ENCODE measurements around the gene GLMP. TPM values are rescaled to one million over a fixed set of nuclear protein-coding genes. Genes with fewer than 3 reads are reported as not detected.
"Not testable (repeated sequence)": the region's sequence is repeated elsewhere in the genome, so short reads cannot be mapped to it uniquely, and the experiment has no call there.

The GLMP gene, protein sequence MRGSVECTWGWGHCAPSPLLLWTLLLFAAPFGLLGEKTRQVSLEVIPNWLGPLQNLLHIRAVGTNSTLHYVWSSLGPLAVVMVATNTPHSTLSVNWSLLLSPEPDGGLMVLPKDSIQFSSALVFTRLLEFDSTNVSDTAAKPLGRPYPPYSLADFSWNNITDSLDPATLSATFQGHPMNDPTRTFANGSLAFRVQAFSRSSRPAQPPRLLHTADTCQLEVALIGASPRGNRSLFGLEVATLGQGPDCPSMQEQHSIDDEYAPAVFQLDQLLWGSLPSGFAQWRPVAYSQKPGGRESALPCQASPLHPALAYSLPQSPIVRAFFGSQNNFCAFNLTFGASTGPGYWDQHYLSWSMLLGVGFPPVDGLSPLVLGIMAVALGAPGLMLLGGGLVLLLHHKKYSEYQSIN
- 67.5 TPM for polyA plus RNA-seq (2013, experiment 1 of 2)
- polyA plus RNA-seq (2013, experiment 2 of 2), result 64.4 TPM

DNA sequence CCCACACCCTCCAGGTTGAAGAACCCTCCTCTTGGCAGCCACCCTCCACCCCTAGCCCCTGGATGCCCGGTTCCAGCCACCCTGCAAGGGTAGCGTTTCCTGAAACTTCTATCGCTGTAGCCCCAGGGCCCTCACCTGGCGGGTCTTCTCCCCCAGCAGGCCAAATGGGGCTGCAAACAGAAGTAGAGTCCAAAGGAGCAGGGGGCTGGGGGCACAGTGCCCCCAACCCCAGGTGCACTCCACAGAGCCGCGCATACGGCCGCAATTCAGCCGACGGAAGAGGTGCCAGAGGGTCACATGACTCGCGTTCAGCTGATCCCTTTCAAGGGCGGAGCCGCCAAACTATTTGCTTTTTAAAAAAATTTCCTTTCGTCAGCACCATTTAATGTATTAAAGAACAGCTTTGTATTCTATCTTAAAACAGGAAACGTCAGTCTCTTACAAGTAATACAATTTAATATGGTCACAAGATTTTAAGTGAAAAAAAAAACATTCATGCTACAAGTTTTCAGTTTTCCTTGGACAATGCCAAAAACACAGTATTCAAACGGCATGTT is at the start of gene GLMP:
Gene GLMP, minus strand, starts transcription at position 289 of the 557 bp plus-strand sequence. Its CDS starts 34 bp downstream, at position 255.
- no peaks in the 10 kb centered on the region for H3K9me3 ChIP-seq (ENCODE audit: control insufficient read depth, low read length)
- peaks cover 8% of the 10 kb centered on the region for H3K4me1 ChIP-seq (ENCODE audit: control insufficient read depth, insufficient read depth, low read length, poor library complexity, severe bottlenecking)
- peak within 1 kb of the TSS; percentile 62 for H3K4me3 ChIP-seq (ENCODE audit: extremely low read depth, insufficient read depth, low read length, poor library complexity, severe bottlenecking)
- H3K27ac ChIP-seq (ENCODE audit: low read depth, low read length, severe bottlenecking), result no peak within 1 kb of the TSS
- 8 to 14% methylated on average over 11 to 14 of the region's 17 CpGs for WGBS, 2 experiments (ENCODE audit: insufficient coverage in 2 of 2)
- peaks cover 8% of the 10 kb centered on the region for H3K36me3 ChIP-seq (ENCODE audit: control insufficient read depth, insufficient read depth, low read length)

DNA sequence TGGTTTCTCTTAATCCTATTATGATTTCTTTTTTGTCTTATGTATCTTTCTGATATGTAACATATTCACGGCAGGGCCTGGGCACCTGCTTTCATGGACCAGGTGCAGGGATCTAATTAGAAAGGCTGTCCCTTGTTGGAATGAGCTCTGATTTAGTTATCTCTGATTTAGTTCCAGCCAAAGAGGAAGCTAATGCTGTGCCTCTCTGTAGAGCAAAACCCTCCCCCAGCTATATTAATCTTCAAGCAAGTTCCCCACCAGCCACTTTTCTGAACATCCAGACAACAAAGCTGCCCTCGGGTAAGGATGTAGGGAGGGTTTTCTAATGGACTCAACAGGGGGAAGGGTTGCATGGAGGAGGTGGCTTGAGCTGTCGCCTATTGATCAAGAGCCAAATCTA is 48.9 kb upstream of the GLMP start:
- 80% methylated on average over 1 of the region's 3 CpGs; no CpG with 5 or more reads in 1 of the 2 experiments for WGBS, 2 experiments (ENCODE audit: insufficient coverage in 2 of 2)
- Histone ChIP-seq H3K4me3 (ENCODE audit: extremely low read depth, insufficient read depth, low read length, poor library complexity, severe bottlenecking) (no peak overlapping the region), H3K27ac (ENCODE audit: low read depth, low read length, severe bottlenecking) (no peak overlapping the region), H3K4me1 (ENCODE audit: control insufficient read depth, insufficient read depth, low read length, poor library complexity, severe bottlenecking) (peaks cover 5% of the 10 kb centered on the region), H3K36me3 (ENCODE audit: control insufficient read depth, insufficient read depth, low read length) (no peaks in the 10 kb centered on the region), H3K9me3 (ENCODE audit: control insufficient read depth, low read length) (no peaks in the 10 kb centered on the region)

DNA sequence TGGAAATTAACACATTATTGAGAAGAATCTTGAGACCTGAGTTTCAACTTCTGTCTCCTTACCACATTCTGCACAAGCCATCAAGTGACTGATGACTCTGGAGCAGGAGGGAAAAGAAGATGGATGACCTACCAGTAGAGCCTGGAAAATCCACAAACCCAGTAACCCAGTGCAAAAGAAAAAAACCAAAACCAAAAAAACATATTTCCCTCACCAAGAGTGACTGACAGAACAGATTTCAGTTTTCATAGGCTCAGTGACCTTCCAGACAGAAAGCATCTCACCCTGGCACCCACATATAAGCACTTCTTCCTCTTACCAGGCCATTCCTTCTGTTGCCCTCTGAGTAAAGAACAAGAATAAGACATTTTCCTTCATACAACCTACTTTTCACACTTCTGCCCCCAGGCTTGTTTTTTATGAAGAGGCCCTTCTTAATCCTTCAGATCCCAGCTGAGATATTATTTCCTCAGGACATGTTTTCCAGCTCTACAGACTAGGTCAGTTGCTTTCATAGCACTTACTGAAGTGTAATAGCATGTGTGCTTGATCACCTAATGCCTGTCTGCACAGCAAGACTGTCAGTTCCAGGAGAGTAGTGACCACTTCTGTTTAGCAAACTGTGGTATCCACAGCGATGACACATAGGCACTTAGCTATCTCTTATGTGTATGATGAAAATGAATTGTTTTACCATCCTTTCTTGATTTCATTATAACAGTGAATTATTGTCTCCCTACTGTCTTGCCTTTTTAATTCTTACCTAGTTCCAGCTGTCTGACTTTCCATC is 46.9 kb upstream of the GLMP start:
- no CpG with 5 or more reads among the region's 1 CpG for WGBS, 2 experiments (ENCODE audit: insufficient coverage in 2 of 2)
- Histone ChIP-seq H3K27ac (ENCODE audit: low read depth, low read length, severe bottlenecking) (no peak overlapping the region), H3K4me1 (ENCODE audit: control insufficient read depth, insufficient read depth, low read length, poor library complexity, severe bottlenecking) (peaks cover 4% of the 10 kb centered on the region), H3K36me3 (ENCODE audit: control insufficient read depth, insufficient read depth, low read length) (no peaks in the 10 kb centered on the region), H3K4me3 (ENCODE audit: extremely low read depth, insufficient read depth, low read length, poor library complexity, severe bottlenecking) (no peak overlapping the region), H3K9me3 (ENCODE audit: control insufficient read depth, low read length) (no peaks in the 10 kb centered on the region)

DNA sequence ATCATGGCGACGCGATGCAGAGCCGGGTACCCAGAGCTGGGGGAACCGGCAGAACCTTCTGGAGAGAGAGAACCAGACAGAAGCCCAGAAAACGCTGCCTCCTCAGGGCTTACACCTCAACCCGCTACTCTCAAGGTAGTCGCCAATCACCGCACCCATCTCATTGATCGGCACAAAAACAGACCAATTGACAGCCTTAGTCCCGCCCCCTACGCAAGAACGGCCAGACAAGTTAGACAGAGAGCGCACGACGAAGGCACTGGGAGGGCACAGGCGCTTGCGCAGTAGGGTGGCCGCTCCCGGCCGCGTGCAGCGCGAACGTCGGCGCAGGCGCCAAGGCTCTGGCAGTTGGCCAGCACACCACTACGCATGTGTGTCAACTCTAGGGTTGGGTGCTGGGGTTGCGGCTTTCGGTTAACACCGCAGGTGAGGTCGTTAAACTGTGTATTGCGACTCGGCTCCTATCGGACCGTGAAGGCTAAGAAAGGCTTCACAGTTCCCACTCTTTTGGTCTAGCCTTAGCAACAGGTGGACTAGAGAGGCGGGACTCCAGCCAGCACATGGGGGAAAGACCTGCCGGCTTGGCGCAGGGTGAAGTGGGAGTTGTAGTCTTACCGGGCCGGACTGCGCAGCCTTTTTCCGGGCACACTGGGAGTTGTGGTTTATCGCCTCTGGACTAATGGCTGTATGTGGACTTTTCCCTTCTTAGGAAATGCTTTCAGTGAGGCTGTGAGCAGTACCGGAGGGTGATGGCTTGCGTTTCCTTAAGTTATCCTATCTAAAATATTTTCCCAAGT is 42.9 kb upstream of the GLMP start, which contains the start of the genes CCT3 and TSACC:
Gene CCT3, minus strand, starts transcription at position 113 of the 797 bp plus-strand sequence. Its CDS starts 108 bp downstream, at position 5.
Gene TSACC, plus strand, starts transcription at position 347 of the 797 bp plus-strand sequence. CDS start 1,232 bp downstream, outside the sequence.
- no peaks in the 10 kb centered on the region for H3K4me1 ChIP-seq (ENCODE audit: control insufficient read depth, insufficient read depth, low read length, poor library complexity, severe bottlenecking)
- peaks cover 36% of the 10 kb centered on the region for H3K36me3 ChIP-seq (ENCODE audit: control insufficient read depth, insufficient read depth, low read length)
- 0% methylated on average over 37 to 42 of the region's 47 CpGs for WGBS, 2 experiments (ENCODE audit: insufficient coverage in 2 of 2)
- peak within 1 kb of the TSS; percentile 97 for H3K4me3 ChIP-seq (ENCODE audit: extremely low read depth, insufficient read depth, low read length, poor library complexity, severe bottlenecking)
- no peaks in the 10 kb centered on the region for H3K9me3 ChIP-seq (ENCODE audit: control insufficient read depth, low read length)
- peak within 1 kb of the TSS; percentile 64 for H3K27ac ChIP-seq (ENCODE audit: low read depth, low read length, severe bottlenecking)

DNA sequence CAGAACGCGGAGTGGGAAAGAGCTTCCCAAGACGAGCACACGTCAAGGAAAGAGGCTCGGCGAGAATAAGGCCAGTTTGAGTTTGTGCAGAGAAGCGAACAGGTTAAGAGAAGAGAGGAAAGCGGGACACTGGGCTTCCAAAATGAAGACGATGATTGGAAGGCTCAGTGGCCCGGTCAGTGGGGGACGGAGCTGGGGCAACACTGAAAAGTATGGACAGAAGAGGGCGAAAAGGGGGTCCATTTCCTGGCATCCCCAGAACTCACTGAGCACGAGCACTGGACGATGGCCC is 42.4 kb upstream of the GLMP start:
- peak overlapping the region; percentile 97 for H3K4me3 ChIP-seq (ENCODE audit: extremely low read depth, insufficient read depth, low read length, poor library complexity, severe bottlenecking)
- H3K9me3 ChIP-seq (ENCODE audit: control insufficient read depth, low read length), result no peaks in the 10 kb centered on the region
- H3K4me1 ChIP-seq (ENCODE audit: control insufficient read depth, insufficient read depth, low read length, poor library complexity, severe bottlenecking), result no peaks in the 10 kb centered on the region
- peak overlapping the region; percentile 64 for H3K27ac ChIP-seq (ENCODE audit: low read depth, low read length, severe bottlenecking)
- peaks cover 41% of the 10 kb centered on the region for H3K36me3 ChIP-seq (ENCODE audit: control insufficient read depth, insufficient read depth, low read length)
- 1% methylated on average over 14 of the region's 14 CpGs for WGBS, 2 experiments (ENCODE audit: insufficient coverage in 2 of 2)

DNA sequence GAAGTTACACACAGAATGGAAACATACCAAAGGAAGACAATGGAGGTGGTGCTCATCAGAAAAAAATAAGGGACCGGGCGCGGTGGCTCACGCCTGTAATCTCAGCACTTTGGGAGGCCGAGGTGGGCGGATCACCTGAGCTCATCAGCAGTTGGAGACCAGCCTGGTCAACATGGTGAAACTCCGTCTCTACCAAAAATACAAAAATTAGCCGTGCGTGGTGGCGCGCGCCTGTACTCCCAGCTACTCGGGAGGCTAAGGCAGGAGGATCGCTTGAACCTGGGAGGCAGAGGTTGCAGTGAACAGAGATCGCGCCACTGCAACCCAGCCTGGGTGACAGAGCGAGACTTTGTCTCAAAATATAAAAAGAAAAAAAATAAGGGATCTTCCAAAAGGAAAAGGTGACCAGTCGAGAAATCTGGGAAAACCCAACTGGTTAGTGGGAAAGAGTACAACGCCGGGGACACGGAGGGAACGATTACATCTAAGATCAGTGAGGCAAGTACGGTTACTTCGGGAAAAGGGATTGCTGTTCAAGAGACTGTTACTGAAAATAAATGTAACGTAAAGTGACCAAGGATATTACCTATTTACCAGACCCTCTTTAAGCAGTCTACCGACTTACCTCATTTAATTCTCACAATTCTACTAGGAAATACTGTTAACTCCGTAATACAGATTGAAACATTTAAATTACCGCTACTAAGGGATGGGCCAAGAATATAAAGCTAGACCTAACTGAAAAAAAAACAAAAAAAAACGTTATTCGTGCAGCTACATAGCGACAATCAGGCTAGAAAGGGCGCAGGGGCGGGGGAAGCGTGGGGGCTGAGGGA is 41.8 kb upstream of the GLMP start:
- peak overlapping the region; percentile 97 for H3K4me3 ChIP-seq (ENCODE audit: extremely low read depth, insufficient read depth, low read length, poor library complexity, severe bottlenecking)
- peaks cover 46% of the 10 kb centered on the region for H3K36me3 ChIP-seq (ENCODE audit: control insufficient read depth, insufficient read depth, low read length)
- H3K4me1 ChIP-seq (ENCODE audit: control insufficient read depth, insufficient read depth, low read length, poor library complexity, severe bottlenecking), result no peaks in the 10 kb centered on the region
- H3K27ac ChIP-seq (ENCODE audit: low read depth, low read length, severe bottlenecking), result peak overlapping the region; percentile 64
- 30 to 36% methylated on average over 23 to 25 of the region's 34 CpGs for WGBS, 2 experiments (ENCODE audit: insufficient coverage in 2 of 2)
- H3K9me3 ChIP-seq (ENCODE audit: control insufficient read depth, low read length), result no peaks in the 10 kb centered on the region

DNA sequence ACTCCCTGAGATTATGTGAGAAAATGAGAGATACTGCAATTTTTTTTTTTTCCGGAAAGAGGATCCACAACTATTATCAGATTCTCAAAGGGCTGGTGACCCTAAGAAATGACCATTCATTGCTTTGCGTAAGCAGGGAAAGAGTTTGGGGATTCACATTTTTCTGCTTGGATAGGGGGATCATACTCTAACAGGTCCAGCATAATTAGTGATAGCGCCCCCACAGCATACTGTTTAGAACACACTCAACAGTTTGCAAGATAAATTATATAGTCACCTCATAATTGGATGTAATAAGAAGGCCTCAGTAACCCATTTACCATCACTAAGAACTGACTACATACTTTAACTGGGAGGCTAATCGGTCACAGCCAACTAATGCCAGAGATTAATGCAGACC is 40.8 kb upstream of the GLMP start:
- peaks cover 56% of the 10 kb centered on the region for H3K36me3 ChIP-seq (ENCODE audit: control insufficient read depth, insufficient read depth, low read length)
- no peaks in the 10 kb centered on the region for H3K4me1 ChIP-seq (ENCODE audit: control insufficient read depth, insufficient read depth, low read length, poor library complexity, severe bottlenecking)
- peak overlapping the region; percentile 97 for H3K4me3 ChIP-seq (ENCODE audit: extremely low read depth, insufficient read depth, low read length, poor library complexity, severe bottlenecking)
- no peaks in the 10 kb centered on the region for H3K9me3 ChIP-seq (ENCODE audit: control insufficient read depth, low read length)
- H3K27ac ChIP-seq (ENCODE audit: low read depth, low read length, severe bottlenecking), result no peak overlapping the region
- 69 to 75% methylated on average over 2 of the region's 4 CpGs for WGBS, 2 experiments (ENCODE audit: insufficient coverage in 2 of 2)

DNA sequence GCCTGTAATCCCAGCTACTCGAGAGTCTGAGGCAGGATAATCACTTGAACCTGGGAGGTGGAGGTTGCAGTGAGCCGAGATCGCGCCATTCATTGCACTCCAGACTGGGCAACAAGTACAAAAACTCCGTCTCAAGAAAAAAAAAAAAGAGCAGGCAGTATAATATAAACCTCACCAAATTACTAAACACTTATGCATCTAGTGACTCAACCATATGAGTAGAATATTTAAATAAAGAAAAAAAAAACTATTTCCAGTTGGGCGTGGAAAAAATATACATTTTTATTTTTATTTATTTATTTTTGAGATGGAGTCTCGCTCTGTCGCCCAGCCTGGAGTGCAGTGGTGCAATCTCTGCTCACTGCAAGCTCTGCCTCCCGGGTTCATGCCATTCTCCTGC is 27.7 kb upstream of the GLMP start:
- WGBS, 2 experiments (ENCODE audit: insufficient coverage in 2 of 2), result 83% methylated on average over 2 of the region's 9 CpGs; no CpG with 5 or more reads in 1 of the 2 experiments
- not testable (repeated sequence) for H3K9me3 ChIP-seq (ENCODE audit: control insufficient read depth, low read length); H3K4me1 ChIP-seq (ENCODE audit: control insufficient read depth, insufficient read depth, low read length, poor library complexity, severe bottlenecking); H3K4me3 ChIP-seq (ENCODE audit: extremely low read depth, insufficient read depth, low read length, poor library complexity, severe bottlenecking); H3K27ac ChIP-seq (ENCODE audit: low read depth, low read length, severe bottlenecking)
- H3K36me3 ChIP-seq (ENCODE audit: control insufficient read depth, insufficient read depth, low read length), result peaks cover 86% of the 10 kb centered on the region

DNA sequence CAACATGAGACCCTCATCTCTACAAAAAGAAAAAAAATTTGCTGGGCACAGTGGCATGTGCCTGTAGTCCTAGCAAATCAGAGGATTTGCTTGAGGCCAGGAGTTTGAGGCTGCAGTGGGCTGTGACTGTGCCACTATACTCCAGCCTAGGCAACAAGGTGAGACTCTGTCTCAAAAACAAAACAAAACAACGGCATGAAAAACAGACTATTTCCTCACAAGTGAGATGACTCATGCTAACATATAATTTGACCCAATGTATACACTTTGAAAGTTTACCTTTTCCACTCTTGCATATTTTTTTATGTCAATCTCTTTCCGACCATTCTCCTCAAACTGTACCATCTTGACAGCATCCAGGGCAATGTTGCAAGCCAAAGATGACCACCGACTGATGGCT is 25.1 kb upstream of the GLMP start:
- WGBS, 2 experiments (ENCODE audit: insufficient coverage in 2 of 2), result 92 to 93% methylated on average over 2 to 3 of the region's 3 CpGs
- H3K36me3 ChIP-seq (ENCODE audit: control insufficient read depth, insufficient read depth, low read length), result peaks cover 99% of the 10 kb centered on the region

More for the DNA sequence above, 25.1 kb upstream of the GLMP start:
- H3K4me3 ChIP-seq (ENCODE audit: extremely low read depth, insufficient read depth, low read length, poor library complexity, severe bottlenecking), result no peak overlapping the region
- no peaks in the 10 kb centered on the region for H3K9me3 ChIP-seq (ENCODE audit: control insufficient read depth, low read length)
- H3K4me1 ChIP-seq (ENCODE audit: control insufficient read depth, insufficient read depth, low read length, poor library complexity, severe bottlenecking), result no peaks in the 10 kb centered on the region
- H3K27ac ChIP-seq (ENCODE audit: low read depth, low read length, severe bottlenecking), result no peak overlapping the region
